HG02678 (cell line): ENCODE data around the gene PALD1.
"Not testable (repeated sequence)": the region's sequence is repeated elsewhere in the genome, so short reads cannot be mapped to it uniquely, and the experiment has no call there.

ENCODE experiments used
- ATAC-seq: cut with Tn5 transposase; IDR thresholded peaks from one replicate; pipeline ENCODE4 v1.9.1; 2021; ENCODE audit warnings: mild to moderate bottlenecking, moderate library complexity; ENCODE audit not compliant: unreplicated experiment

PALD1 gene

GRCh38 chr10:70600512-70601395 is 122.2 kb downstream of the PALD1 start:
- ATAC-seq = no peak

- no peak for ATAC-seq
Observed at GRCh38 chr10:70601746-70602145, 123.2 kb downstream of the PALD1 start.

- no peak for ATAC-seq
Observed at GRCh38 chr10:70602665-70603448, 124.3 kb downstream of the PALD1 start, which contains the start of gene PRF1. TSS of gene PRF1 (minus strand) at chr10:70602741. CDS start at chr10:70600902, 1,839 bp downstream.

GRCh38 chr10:70603449-70603801 is 124.9 kb downstream of the PALD1 start:
- ATAC-seq = no peak

- no peak for ATAC-seq
Observed at GRCh38 chr10:70604106-70604505, 125.5 kb downstream of the PALD1 start.

- ATAC-seq = no peak
Observed at GRCh38 chr10:70605161-70605560, 126.6 kb downstream of the PALD1 start.

- ATAC-seq = no peak
Observed at GRCh38 chr10:70607936-70608335, 129.4 kb downstream of the PALD1 start.

GRCh38 chr10:70613941-70614340 is 135.4 kb downstream of the PALD1 start:
- ATAC-seq = no peak

GRCh38 chr10:70614364-70614763 is 135.8 kb downstream of the PALD1 start:
- not testable (repeated sequence) for ATAC-seq

GRCh38 chr10:70615211-70615610 is 136.6 kb downstream of the PALD1 start:
- no peak for ATAC-seq

- no peak for ATAC-seq
Observed at GRCh38 chr10:70615784-70616522, 137.4 kb downstream of the PALD1 start.

- ATAC-seq = no peak
Observed at GRCh38 chr10:70616761-70617160, 138.2 kb downstream of the PALD1 start.
